ENCODE measurements around the gene KLHL7. TPM values are rescaled to one million over a fixed set of nuclear protein-coding genes. Genes with fewer than 3 reads are reported as not detected.
"Not testable (repeated sequence)": the region's sequence is repeated elsewhere in the genome, so short reads cannot be mapped to it uniquely, and the experiment has no call there.

Gene KLHL7
- polyA plus RNA-seq, 3 donors, result 8.3 to 15.4 (median 13.0) TPM

- 95 to 98% (median 95%) methylated on average over 3 of the region's 3 CpGs for WGBS, 3 donors
These were observed 59.3 kb downstream of the KLHL7 start for GRCh38 chr7:23164846-23165245.

GRCh38 chr7:23165316-23165715 is 59.7 kb downstream of the KLHL7 start:
- whole genome bisulfite sequencing, 3 donors, result 97 to 100% (median 97%) methylated on average over 1 of the region's 1 CpG

More at GRCh38 chr7:23164846-23165245, 59.3 kb downstream of the KLHL7 start:
- H3K27ac ChIP-seq (ENCODE audit: low read depth, low read length), result no peak overlapping the region

GRCh38 chr7:23167691-23168090 is 62.1 kb downstream of the KLHL7 start:
- WGBS, 3 donors, result 87 to 92% (median 89%) methylated on average over 5 of the region's 5 CpGs

More at GRCh38 chr7:23165316-23165715, 59.7 kb downstream of the KLHL7 start:
- H3K27ac ChIP-seq (ENCODE audit: low read depth, low read length), result no peak overlapping the region

GRCh38 chr7:23168111-23168885 is 62.7 kb downstream of the KLHL7 start:
- no peak overlapping the region for H3K27ac ChIP-seq (ENCODE audit: low read depth, low read length)
- 79 to 86% (median 82%) methylated on average over 8 of the region's 8 CpGs for WGBS, 3 donors

More at GRCh38 chr7:23167691-23168090, 62.1 kb downstream of the KLHL7 start:
- H3K27ac ChIP-seq (ENCODE audit: low read depth, low read length), result no peak overlapping the region

- 47 to 73% (median 64%) methylated on average over 2 of the region's 2 CpGs for WGBS, 3 donors
- H3K27ac ChIP-seq (ENCODE audit: low read depth, low read length), result no peak overlapping the region
These were observed 70.4 kb downstream of the KLHL7 start for GRCh38 chr7:23175938-23176337.

GRCh38 chr7:23181684-23182553 is 76.3 kb downstream of the KLHL7 start, which contains the start of gene NUP42:
TSS of gene NUP42 (plus strand) at chr7:23182048. CDS start at chr7:23182086, 38 bp downstream.
- WGBS, 3 donors, result 0 to 1% (median 0%) methylated on average over 63 of the region's 63 CpGs

GRCh38 chr7:23183279-23184012 is 77.9 kb downstream of the KLHL7 start:
- H3K27ac ChIP-seq (ENCODE audit: low read depth, low read length), result no peak overlapping the region
- WGBS, 3 donors, result 91 to 93% (median 91%) methylated on average over 20 of the region's 20 CpGs

More at GRCh38 chr7:23181684-23182553, 76.3 kb downstream of the KLHL7 start, which contains the start of gene NUP42:
- H3K27ac ChIP-seq (ENCODE audit: low read depth, low read length), result no peak within 1 kb of the TSS

GRCh38 chr7:23184291-23184690 is 78.7 kb downstream of the KLHL7 start:
- 76 to 86% (median 81%) methylated on average over 1 of the region's 1 CpG for WGBS, 3 donors
- no peak overlapping the region for H3K27ac ChIP-seq (ENCODE audit: low read depth, low read length)

- H3K27ac ChIP-seq (ENCODE audit: low read depth, low read length), result no peak overlapping the region
- WGBS, 3 donors, result 77 to 83% (median 83%) methylated on average over 4 of the region's 4 CpGs
These were observed 79.2 kb downstream of the KLHL7 start for GRCh38 chr7:23184709-23185359.

GRCh38 chr7:23185980-23186379 is 80.4 kb downstream of the KLHL7 start:
- H3K27ac ChIP-seq (ENCODE audit: low read depth, low read length), result no peak overlapping the region
- WGBS, 3 donors, result 65 to 79% (median 71%) methylated on average over 1 of the region's 1 CpG

GRCh38 chr7:23191022-23191421 is 85.4 kb downstream of the KLHL7 start:
- 70 to 72% (median 70%) methylated on average over 2 of the region's 2 CpGs for WGBS, 3 donors
- no peak overlapping the region for H3K27ac ChIP-seq (ENCODE audit: low read depth, low read length)

- 96 to 98% (median 97%) methylated on average over 18 to 27 of the region's 27 CpGs for WGBS, 3 donors
- H3K27ac ChIP-seq (ENCODE audit: low read depth, low read length), result not testable (repeated sequence)
These were observed 88.2 kb downstream of the KLHL7 start for GRCh38 chr7:23193650-23194227.

GRCh38 chr7:23196306-23196705 is 90.7 kb downstream of the KLHL7 start:
- WGBS, 3 donors, result 51 to 67% (median 54%) methylated on average over 5 of the region's 5 CpGs
- no peak overlapping the region for H3K27ac ChIP-seq (ENCODE audit: low read depth, low read length)

GRCh38 chr7:23197745-23198144 is 92.2 kb downstream of the KLHL7 start:
- 92 to 98% (median 93%) methylated on average over 5 of the region's 5 CpGs for WGBS, 3 donors
- not testable (repeated sequence) for H3K27ac ChIP-seq (ENCODE audit: low read depth, low read length)

GRCh38 chr7:23200331-23200730 is 94.7 kb downstream of the KLHL7 start:
- WGBS, 3 donors, result 95 to 96% (median 95%) methylated on average over 2 of the region's 2 CpGs

GRCh38 chr7:23204241-23204640 is 98.7 kb downstream of the KLHL7 start:
- H3K27ac ChIP-seq (ENCODE audit: low read depth, low read length), result no peak overlapping the region
- WGBS, 3 donors, result 89 to 95% (median 94%) methylated on average over 1 of the region's 1 CpG

More at GRCh38 chr7:23200331-23200730, 94.7 kb downstream of the KLHL7 start:
- no peak overlapping the region for H3K27ac ChIP-seq (ENCODE audit: low read depth, low read length)

- H3K27ac ChIP-seq (ENCODE audit: low read depth, low read length), result no peak overlapping the region
- WGBS, 3 donors, result 62 to 91% (median 85%) methylated on average over 2 of the region's 2 CpGs
These were observed 100.0 kb downstream of the KLHL7 start for GRCh38 chr7:23205577-23205908.
